ENCODE measurements around the gene POLL.

DNA sequence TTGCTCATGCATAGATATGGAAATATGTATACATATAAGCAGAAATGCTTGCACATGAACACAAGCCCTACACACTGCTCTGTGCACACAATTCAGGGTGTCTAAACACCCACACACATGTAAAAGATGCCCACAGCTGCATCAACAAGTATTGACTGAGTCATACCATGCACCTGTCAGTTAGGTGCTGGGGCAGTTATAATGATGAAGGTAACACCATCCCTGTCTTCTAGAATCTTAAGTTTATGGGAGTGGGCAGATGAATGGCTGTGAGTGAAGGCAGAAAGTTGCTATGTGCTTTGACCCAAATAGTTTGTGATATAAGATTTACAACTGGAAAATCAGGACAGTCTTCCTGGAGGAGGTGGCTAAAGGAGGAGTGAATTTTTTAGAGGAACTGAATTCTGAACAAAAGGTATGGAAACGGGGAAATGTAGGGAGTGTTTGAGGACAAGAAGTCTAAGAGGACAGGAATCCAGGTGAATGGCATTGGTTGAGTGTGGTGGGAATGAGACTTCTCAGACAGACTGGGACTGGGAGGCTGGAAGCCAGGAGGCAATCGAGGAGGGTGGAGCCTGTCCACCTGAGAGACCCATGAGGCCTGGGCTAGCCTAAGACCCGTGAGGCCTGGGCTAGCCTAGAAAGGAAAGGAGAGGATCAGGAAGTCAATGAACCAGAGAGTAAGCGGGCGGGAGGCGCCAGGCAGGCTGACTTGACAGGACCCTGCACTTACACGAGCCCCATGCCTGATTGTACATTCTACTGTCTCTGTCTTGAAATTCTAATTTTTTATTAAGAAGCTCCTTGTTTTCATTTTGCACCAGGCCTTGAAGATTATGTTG, 20.7 kb downstream of the POLL start:
- TF ChIP-seq, protein P1, sequence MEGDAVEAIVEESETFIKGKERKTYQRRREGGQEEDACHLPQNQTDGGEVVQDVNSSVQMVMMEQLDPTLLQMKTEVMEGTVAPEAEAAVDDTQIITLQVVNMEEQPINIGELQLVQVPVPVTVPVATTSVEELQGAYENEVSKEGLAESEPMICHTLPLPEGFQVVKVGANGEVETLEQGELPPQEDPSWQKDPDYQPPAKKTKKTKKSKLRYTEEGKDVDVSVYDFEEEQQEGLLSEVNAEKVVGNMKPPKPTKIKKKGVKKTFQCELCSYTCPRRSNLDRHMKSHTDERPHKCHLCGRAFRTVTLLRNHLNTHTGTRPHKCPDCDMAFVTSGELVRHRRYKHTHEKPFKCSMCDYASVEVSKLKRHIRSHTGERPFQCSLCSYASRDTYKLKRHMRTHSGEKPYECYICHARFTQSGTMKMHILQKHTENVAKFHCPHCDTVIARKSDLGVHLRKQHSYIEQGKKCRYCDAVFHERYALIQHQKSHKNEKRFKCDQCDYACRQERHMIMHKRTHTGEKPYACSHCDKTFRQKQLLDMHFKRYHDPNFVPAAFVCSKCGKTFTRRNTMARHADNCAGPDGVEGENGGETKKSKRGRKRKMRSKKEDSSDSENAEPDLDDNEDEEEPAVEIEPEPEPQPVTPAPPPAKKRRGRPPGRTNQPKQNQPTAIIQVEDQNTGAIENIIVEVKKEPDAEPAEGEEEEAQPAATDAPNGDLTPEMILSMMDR (optimal IDR thresholded peaks at IDR 0.05 in 1 of 3, IDR thresholded peaks at IDR 0.05 in 1 of 3, conservative IDR thresholded peaks at IDR 0.05 in 1 of 3; ENCODE audit: extremely low read depth in 1 of 3, insufficient read depth in 2 of 3, low read length in 3 of 3) = no peak
- TF ChIP-seq EZH2 (IDR thresholded peaks at IDR 0.05; ENCODE audit: low read length) = no peak

Data from keratinocyte (primary cell).